ENCODE measurements around the gene OR7G2. TPM values are rescaled to one million over a fixed set of nuclear protein-coding genes. Genes with fewer than 3 reads are reported as not detected.
"Not testable (repeated sequence)": the region's sequence is repeated elsewhere in the genome, so short reads cannot be mapped to it uniquely, and the experiment has no call there.

Gene OR7G2
- total RNA-seq, 1 donor from 2014 or later, result not detected

DNA sequence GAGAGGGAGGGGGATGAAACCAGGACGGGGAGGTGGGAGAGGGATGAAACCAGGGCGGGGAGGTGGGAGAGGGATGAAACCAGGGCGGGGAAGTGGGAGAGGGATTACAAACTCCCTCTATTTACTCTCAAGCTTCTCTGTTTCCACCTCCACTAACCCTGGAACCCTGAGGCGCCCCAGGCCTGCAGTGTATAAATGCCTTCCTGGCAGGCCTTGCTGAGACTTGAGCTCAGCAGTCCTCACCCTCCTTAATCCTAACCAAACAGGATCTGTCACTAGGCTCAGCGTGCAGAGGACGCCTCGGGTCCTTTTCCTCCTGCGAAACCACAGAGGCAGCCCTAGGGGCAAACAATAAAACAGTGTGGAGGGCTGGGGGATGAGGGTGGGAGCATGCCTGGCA, 52.5 kb downstream of the OR7G2 start:
- no peaks in the 10 kb centered on the region for H3K27me3 Mint-ChIP-seq (ENCODE audit: low read depth)
- no peaks in the 10 kb centered on the region for H3K36me3 Mint-ChIP-seq (ENCODE audit: low read depth)
- no peak overlapping the region for H3K27ac Mint-ChIP-seq (ENCODE audit: unreplicated experiment)
- H3K4me3 Mint-ChIP-seq (ENCODE audit: unreplicated experiment), result no peak overlapping the region
- no peak for TF ChIP-seq CTCF (IDR thresholded peaks at IDR 0.05)
- no peaks in the 10 kb centered on the region for H3K9me3 Mint-ChIP-seq (ENCODE audit: low read depth)
- DNase-seq (ENCODE audit: low spot score), result no peak
- peaks cover 8% of the 10 kb centered on the region for H3K4me1 Mint-ChIP-seq (ENCODE audit: low read depth)

GRCh38 chr19:9054207-9054606, 53.1 kb downstream of the OR7G2 start:
- Mint-ChIP-seq H3K27ac (ENCODE audit: unreplicated experiment) (no peak overlapping the region), H3K4me3 (ENCODE audit: unreplicated experiment) (no peak overlapping the region), H3K4me1 (ENCODE audit: low read depth) (peaks cover 8% of the 10 kb centered on the region), H3K27me3 (ENCODE audit: low read depth) (no peaks in the 10 kb centered on the region), H3K36me3 (ENCODE audit: low read depth) (no peaks in the 10 kb centered on the region), H3K9me3 (ENCODE audit: low read depth) (no peaks in the 10 kb centered on the region)
- DNase-seq (ENCODE audit: low spot score), result no peak
- TF ChIP-seq CTCF (IDR thresholded peaks at IDR 0.05), result no peak

- not testable (repeated sequence) for H3K9me3 Mint-ChIP-seq (ENCODE audit: low read depth); H3K27ac Mint-ChIP-seq (ENCODE audit: unreplicated experiment); DNase-seq (ENCODE audit: low spot score); H3K27me3 Mint-ChIP-seq (ENCODE audit: low read depth); H3K36me3 Mint-ChIP-seq (ENCODE audit: low read depth); H3K4me3 Mint-ChIP-seq (ENCODE audit: unreplicated experiment); H3K4me1 Mint-ChIP-seq (ENCODE audit: low read depth)
Measured at GRCh38 chr19:9053674-9054073, 53.6 kb downstream of the OR7G2 start.

DNA sequence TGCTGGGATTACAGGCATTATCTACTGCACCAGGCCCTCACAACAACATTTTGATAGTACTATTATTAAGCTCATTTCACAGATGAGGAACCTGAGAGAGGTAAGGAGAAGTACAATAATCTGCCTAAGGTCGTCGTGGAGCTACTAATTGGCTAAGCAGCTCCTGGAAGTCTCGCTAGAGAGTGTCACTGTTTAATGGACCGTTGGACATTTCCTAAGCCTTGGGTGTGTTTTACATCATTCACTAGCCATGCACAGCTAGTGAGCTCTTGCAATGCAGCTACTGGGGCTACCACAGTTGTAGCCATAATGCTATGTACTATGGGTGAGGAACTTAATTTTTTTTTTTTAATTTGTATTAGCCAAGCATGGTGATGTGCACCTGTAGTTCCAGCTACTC, 54.4 kb downstream of the OR7G2 start:
- peaks cover 8% of the 10 kb centered on the region for H3K4me1 Mint-ChIP-seq (ENCODE audit: low read depth)
- H3K27ac Mint-ChIP-seq (ENCODE audit: unreplicated experiment), result no peak overlapping the region
- DNase-seq (ENCODE audit: low spot score), result no peak
- no peaks in the 10 kb centered on the region for H3K36me3 Mint-ChIP-seq (ENCODE audit: low read depth)
- no peaks in the 10 kb centered on the region for H3K27me3 Mint-ChIP-seq (ENCODE audit: low read depth)
- TF ChIP-seq CTCF (IDR thresholded peaks at IDR 0.05), result no peak
- H3K4me3 Mint-ChIP-seq (ENCODE audit: unreplicated experiment), result no peak overlapping the region
- H3K9me3 Mint-ChIP-seq (ENCODE audit: low read depth), result no peaks in the 10 kb centered on the region

Other genes with a start within 250 kb of the OR7G2 start
- gene MUC16, start 97.1 kb downstream of the OR7G2 start, total RNA-seq, result not detected in 3 replicates
- not detected in 3 replicates for gene OR1M1, start 20.4 kb downstream of the OR7G2 start, total RNA-seq
- gene OR7G1, start 8.3 kb upstream of the OR7G2 start, total RNA-seq, result not detected in 3 replicates
- gene OR7G3, start 19.5 kb upstream of the OR7G2 start, total RNA-seq, result not detected in 3 replicates
- 21.6 to 23.0 TPM (median 22.0 TPM) in 3 replicates for gene ZNF317, start 32.9 kb upstream of the OR7G2 start, total RNA-seq
- gene OR7D2, start 71.5 kb upstream of the OR7G2 start, total RNA-seq, result 0.33 to 0.70 TPM (median 0.60 TPM) in 3 replicates
- not detected in 3 replicates for gene OR7D4, start 112.1 kb upstream of the OR7G2 start, total RNA-seq
- not detected in 3 replicates for gene OR7E24, start 143.5 kb upstream of the OR7G2 start, total RNA-seq
- gene ZNF699, start 202.4 kb upstream of the OR7G2 start, total RNA-seq, result 6.9 to 12.2 TPM (median 10.5 TPM) in 3 replicates
- 9.9 to 16.6 TPM (median 10.8 TPM) in 3 replicates for gene ZNF559, start 216.7 kb upstream of the OR7G2 start, total RNA-seq

Measured in chondrocyte (in vitro differentiated cells).